HepG2 (cell line): ENCODE results near the gene CMA1. TPM values are rescaled to one million over a fixed set of nuclear protein-coding genes. Genes with fewer than 3 reads are reported as not detected.

ENCODE experiments used
- ATF7 ChIP-seq, 2 experiments: fragments of 450-650 bp in 1 of 2; sonication (generic) in 1 of 2; formaldehyde crosslinking in 1 of 2; IDR thresholded peaks; 2 replicates each; pipeline versions ENCODE4 v1.4.0 to v1.6.1; 2016 to 2020; ENCODE audit warnings: antibody characterized with exemption in 1 of 2, mild to moderate bottlenecking in 1 of 2, missing genetic modification reagents in 1 of 2
- ATRX ChIP-seq: sonication (generic); formaldehyde crosslinking; IDR thresholded peaks from 2 replicates; pipeline ENCODE4 v1.4.0; 2020; ENCODE audit warnings: missing genetic modification reagents, borderline replicate concordance
- KDM5A ChIP-seq: fragments of 200-600 bp; sonication (generic); IDR thresholded peaks from 2 replicates; pipeline ENCODE4 v1.7.0; 2018; ENCODE audit warnings: antibody characterized with exemption, mild to moderate bottlenecking, low read length, borderline replicate concordance
- MED13 ChIP-seq: sonication (generic); formaldehyde crosslinking; IDR thresholded peaks from 2 replicates; pipeline ENCODE4 v1.5.0; 2020; ENCODE audit warnings: missing genetic modification reagents
- PAX8 ChIP-seq: sonication (generic); formaldehyde crosslinking; IDR thresholded peaks from 2 replicates; pipeline ENCODE4 v1.8.0; 2022; ENCODE audit warnings: mild to moderate bottlenecking, missing genetic modification reagents, borderline replicate concordance
- POLR2G ChIP-seq: fragments of 200-400 bp; formaldehyde crosslinking; IDR thresholded peaks from 2 replicates; pipeline ENCODE4 v1.6.1; 2018; ENCODE audit warnings: mild to moderate bottlenecking, low read depth, low read length, moderate library complexity
- SRY ChIP-seq: sonication (generic); formaldehyde crosslinking; IDR thresholded peaks from 2 replicates; pipeline ENCODE4 v1.8.0; 2022; ENCODE audit warnings: mild to moderate bottlenecking, missing genetic modification reagents
- ZBTB21 ChIP-seq: sonication (generic); formaldehyde crosslinking; IDR thresholded peaks from 2 replicates; pipeline ENCODE4 v1.4.0; 2020; ENCODE audit warnings: missing genetic modification reagents
- ZBTB42 ChIP-seq: sonication (generic); formaldehyde crosslinking; IDR thresholded peaks from 2 replicates; pipeline ENCODE4 v1.5.0; 2020; ENCODE audit warnings: mild to moderate bottlenecking, missing genetic modification reagents
- ZFP1 ChIP-seq: IDR thresholded peaks from 2 replicates; pipeline ENCODE4 v1.6.1; 2016
- ZNF296 ChIP-seq: sonication (generic); formaldehyde crosslinking; conservative IDR thresholded peaks from 2 replicates; pipeline ENCODE4 v1.5.0; 2020; ENCODE audit warnings: mild to moderate bottlenecking, missing genetic modification reagents
- ZNF33B ChIP-seq: sonication (generic); formaldehyde crosslinking; IDR thresholded peaks from 2 replicates; pipeline ENCODE4 v1.5.1; 2020; ENCODE audit warnings: mild to moderate bottlenecking, missing genetic modification reagents
- ZNF556 ChIP-seq: sonication (generic); formaldehyde crosslinking; IDR thresholded peaks from 2 replicates; pipeline ENCODE4 v1.4.0; 2020; ENCODE audit warnings: mild to moderate bottlenecking, missing genetic modification reagents, borderline replicate concordance
- ZNF567 ChIP-seq: sonication (generic); formaldehyde crosslinking; IDR thresholded peaks from 2 replicates; pipeline ENCODE4 v1.8.1; 2023; ENCODE audit warnings: mild to moderate bottlenecking, missing genetic modification reagents, borderline replicate concordance
- ZNF772 ChIP-seq: sonication (generic); formaldehyde crosslinking; IDR thresholded peaks from 2 replicates; pipeline ENCODE4 v1.5.0; 2020; ENCODE audit warnings: mild to moderate bottlenecking, missing genetic modification reagents
- polyA plus RNA-seq, 8 experiments: library from polyadenylated mRNA; depleted of rRNA in 3 of 8; stranded (reverse) in 7 of 8; unstranded in 1 of 8; fragments of >200 nt; fragmentation: Illumina TruSeq in 4 of 8; extraction: Trizol in 4 of 8; gene quantifications; 2 replicates each; pipeline versions ENCODE4 v1.2.1 to v1.2.3, GENCODE V29; 2011 to 2016; ENCODE audit warnings: low read depth in 4 of 8, missing spikeins in 1 of 8, mixed read lengths in 1 of 8; ENCODE audit not compliant: insufficient read depth in 1 of 8
- total RNA-seq, 5 experiments: library from RNA; depleted of rRNA; stranded (reverse); fragments of >200 nt; fragmentation: Illumina TruSeq; extraction: Trizol; gene quantifications; 2 replicates each; pipeline ENCODE4 v1.2.3, GENCODE V29; 2016; ENCODE audit warnings: low read depth in 1 of 5
- TF ChIP-seq, protein P1 (sequence below): sonication (generic); formaldehyde crosslinking; IDR thresholded peaks from 2 replicates; pipeline ENCODE4 v1.5.1; 2020; ENCODE audit warnings: mild to moderate bottlenecking, missing genetic modification reagents, borderline replicate concordance
- TF ChIP-seq, protein P2 (sequence below): sonication (generic); formaldehyde crosslinking; IDR thresholded peaks from 2 replicates; pipeline ENCODE4 v1.5.0; 2020; ENCODE audit warnings: mild to moderate bottlenecking, missing genetic modification reagents
- TF ChIP-seq, protein P3 (sequence below): IDR thresholded peaks from 2 replicates; pipeline ENCODE4 v1.6.1; 2016; ENCODE audit warnings: control low read depth
- TF ChIP-seq, protein P4 (sequence below): sonication (generic); formaldehyde crosslinking; IDR thresholded peaks from 2 replicates; pipeline ENCODE4 v1.4.0; 2020; ENCODE audit warnings: missing genetic modification reagents

CMA1 gene
- total and polyA plus RNA-seq, 2 of the 13 experiments (the other 11 are each of a cell fraction or from before 2014, with no cell fraction given), result not detected

DNA sequence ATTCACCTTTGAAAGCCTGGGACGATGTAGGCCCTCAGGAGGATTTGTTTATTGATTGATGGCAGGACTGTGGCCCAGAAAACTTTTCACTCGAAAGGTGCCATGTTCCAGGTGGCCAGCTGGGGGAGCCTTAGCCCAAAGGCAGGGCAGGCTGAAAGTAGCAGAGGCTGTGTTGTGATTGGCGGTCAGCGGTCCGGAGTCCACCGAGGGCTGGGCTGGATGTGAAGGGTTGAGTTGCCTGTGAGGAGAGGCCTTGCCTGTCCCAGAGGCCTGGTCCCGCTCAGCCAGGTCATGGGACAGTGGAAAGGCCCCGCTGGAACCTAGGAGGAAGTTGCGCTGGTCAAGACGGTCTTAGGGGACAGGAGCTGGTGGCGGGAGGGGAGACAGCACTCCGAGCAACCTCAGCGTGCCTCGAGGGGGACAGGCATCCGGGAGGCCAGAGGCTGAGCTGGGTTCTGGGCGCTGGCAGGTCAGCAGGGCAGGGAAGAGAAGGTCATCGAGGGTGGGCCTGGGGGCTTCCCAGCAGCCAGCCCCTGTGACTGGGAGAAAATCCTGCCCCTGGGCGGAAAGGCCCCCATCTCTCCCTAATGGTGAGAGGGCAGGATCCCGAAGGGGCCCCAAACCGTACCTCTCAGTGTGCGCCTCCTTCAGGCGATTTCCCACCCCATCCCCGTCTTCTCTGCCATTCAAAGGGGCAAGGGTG, 26.3 kb downstream of the CMA1 start (continued):
- TF ChIP-seq, protein P1, sequence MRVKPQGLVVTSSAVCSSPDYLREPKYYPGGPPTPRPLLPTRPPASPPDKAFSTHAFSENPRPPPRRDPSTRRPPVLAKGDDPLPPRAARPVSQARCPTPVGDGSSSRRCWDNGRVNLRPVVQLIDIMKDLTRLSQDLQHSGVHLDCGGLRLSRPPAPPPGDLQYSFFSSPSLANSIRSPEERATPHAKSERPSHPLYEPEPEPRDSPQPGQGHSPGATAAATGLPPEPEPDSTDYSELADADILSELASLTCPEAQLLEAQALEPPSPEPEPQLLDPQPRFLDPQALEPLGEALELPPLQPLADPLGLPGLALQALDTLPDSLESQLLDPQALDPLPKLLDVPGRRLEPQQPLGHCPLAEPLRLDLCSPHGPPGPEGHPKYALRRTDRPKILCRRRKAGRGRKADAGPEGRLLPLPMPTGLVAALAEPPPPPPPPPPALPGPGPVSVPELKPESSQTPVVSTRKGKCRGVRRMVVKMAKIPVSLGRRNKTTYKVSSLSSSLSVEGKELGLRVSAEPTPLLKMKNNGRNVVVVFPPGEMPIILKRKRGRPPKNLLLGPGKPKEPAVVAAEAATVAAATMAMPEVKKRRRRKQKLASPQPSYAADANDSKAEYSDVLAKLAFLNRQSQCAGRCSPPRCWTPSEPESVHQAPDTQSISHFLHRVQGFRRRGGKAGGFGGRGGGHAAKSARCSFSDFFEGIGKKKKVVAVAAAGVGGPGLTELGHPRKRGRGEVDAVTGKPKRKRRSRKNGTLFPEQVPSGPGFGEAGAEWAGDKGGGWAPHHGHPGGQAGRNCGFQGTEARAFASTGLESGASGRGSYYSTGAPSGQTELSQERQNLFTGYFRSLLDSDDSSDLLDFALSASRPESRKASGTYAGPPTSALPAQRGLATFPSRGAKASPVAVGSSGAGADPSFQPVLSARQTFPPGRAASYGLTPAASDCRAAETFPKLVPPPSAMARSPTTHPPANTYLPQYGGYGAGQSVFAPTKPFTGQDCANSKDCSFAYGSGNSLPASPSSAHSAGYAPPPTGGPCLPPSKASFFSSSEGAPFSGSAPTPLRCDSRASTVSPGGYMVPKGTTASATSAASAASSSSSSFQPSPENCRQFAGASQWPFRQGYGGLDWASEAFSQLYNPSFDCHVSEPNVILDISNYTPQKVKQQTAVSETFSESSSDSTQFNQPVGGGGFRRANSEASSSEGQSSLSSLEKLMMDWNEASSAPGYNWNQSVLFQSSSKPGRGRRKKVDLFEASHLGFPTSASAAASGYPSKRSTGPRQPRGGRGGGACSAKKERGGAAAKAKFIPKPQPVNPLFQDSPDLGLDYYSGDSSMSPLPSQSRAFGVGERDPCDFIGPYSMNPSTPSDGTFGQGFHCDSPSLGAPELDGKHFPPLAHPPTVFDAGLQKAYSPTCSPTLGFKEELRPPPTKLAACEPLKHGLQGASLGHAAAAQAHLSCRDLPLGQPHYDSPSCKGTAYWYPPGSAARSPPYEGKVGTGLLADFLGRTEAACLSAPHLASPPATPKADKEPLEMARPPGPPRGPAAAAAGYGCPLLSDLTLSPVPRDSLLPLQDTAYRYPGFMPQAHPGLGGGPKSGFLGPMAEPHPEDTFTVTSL, result no peak
- TF ChIP-seq PAX8 (CRISPR knock-in tag) (peak; percentile 85), MED13 (CRISPR knock-in tag) (peak; percentile 58; the same call in 1 of the 2 replicates), ZNF33B (CRISPR knock-in tag) (peak; percentile 81), ZFP1 (peak; percentile 68; the same call in 1 of the 2 replicates), ATF7 (IDR thresholded peaks at IDR 0.05) (no peak), ATF7 (CRISPR knock-in tag; IDR thresholded peaks at IDR 0.05) (no peak), ATRX (CRISPR knock-in tag) (no peak), ZNF772 (CRISPR knock-in tag) (peak; percentile 96), ZBTB21 (no peak), KDM5A (no peak), ZNF296 (CRISPR knock-in tag) (peak; percentile 75), POLR2G (peak; percentile 77), ZBTB42 (no peak), ZNF567 (CRISPR knock-in tag) (peak; percentile 89; the same call in 1 of the 2 replicates), SRY (CRISPR knock-in tag) (peak; percentile 96), ZNF556 (CRISPR knock-in tag) (peak; percentile 98)
- TF ChIP-seq, protein P2, sequence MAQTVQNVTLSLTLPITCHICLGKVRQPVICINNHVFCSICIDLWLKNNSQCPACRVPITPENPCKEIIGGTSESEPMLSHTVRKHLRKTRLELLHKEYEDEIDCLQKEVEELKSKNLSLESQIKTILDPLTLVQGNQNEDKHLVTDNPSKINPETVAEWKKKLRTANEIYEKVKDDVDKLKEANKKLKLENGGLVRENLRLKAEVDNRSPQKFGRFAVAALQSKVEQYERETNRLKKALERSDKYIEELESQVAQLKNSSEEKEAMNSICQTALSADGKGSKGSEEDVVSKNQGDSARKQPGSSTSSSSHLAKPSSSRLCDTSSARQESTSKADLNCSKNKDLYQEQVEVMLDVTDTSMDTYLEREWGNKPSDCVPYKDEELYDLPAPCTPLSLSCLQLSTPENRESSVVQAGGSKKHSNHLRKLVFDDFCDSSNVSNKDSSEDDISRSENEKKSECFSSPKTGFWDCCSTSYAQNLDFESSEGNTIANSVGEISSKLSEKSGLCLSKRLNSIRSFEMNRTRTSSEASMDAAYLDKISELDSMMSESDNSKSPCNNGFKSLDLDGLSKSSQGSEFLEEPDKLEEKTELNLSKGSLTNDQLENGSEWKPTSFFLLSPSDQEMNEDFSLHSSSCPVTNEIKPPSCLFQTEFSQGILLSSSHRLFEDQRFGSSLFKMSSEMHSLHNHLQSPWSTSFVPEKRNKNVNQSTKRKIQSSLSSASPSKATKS (CRISPR knock-in tag), result no peak
- TF ChIP-seq, protein P3, sequence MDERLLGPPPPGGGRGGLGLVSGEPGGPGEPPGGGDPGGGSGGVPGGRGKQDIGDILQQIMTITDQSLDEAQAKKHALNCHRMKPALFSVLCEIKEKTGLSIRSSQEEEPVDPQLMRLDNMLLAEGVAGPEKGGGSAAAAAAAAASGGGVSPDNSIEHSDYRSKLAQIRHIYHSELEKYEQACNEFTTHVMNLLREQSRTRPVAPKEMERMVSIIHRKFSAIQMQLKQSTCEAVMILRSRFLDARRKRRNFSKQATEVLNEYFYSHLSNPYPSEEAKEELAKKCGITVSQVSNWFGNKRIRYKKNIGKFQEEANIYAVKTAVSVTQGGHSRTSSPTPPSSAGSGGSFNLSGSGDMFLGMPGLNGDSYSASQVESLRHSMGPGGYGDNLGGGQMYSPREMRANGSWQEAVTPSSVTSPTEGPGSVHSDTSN (CRISPR knock-in tag), result peak; percentile 51; the same call in 1 of the 2 replicates
- TF ChIP-seq, protein P4, sequence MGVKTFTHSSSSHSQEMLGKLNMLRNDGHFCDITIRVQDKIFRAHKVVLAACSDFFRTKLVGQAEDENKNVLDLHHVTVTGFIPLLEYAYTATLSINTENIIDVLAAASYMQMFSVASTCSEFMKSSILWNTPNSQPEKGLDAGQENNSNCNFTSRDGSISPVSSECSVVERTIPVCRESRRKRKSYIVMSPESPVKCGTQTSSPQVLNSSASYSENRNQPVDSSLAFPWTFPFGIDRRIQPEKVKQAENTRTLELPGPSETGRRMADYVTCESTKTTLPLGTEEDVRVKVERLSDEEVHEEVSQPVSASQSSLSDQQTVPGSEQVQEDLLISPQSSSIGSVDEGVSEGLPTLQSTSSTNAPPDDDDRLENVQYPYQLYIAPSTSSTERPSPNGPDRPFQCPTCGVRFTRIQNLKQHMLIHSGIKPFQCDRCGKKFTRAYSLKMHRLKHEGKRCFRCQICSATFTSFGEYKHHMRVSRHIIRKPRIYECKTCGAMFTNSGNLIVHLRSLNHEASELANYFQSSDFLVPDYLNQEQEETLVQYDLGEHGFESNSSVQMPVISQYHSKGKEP, result peak; percentile 88; the same call in 1 of the 2 replicates
